ENCODE measurements around the gene PPP2R3C.
"Not testable (repeated sequence)": the region's sequence is repeated elsewhere in the genome, so short reads cannot be mapped to it uniquely, and the experiment has no call there.

Gene PPP2R3C

DNA sequence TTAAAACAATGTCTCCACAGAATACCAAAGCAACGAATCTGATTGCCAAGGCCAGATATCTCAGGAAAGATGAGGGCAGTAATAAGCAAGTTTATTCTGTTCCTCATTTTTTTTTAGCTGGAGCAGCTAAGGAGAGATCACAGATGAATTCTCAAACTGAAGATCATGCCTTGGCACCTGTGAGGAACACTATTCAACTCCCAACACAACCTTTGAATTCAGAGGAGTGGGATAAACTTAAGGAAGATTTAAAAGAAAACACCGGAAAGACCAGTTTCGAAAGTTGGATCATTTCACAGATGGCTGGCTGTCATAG is 1.6 kb upstream of the PPP2R3C start:
- no peak for DNase-seq

DNA sequence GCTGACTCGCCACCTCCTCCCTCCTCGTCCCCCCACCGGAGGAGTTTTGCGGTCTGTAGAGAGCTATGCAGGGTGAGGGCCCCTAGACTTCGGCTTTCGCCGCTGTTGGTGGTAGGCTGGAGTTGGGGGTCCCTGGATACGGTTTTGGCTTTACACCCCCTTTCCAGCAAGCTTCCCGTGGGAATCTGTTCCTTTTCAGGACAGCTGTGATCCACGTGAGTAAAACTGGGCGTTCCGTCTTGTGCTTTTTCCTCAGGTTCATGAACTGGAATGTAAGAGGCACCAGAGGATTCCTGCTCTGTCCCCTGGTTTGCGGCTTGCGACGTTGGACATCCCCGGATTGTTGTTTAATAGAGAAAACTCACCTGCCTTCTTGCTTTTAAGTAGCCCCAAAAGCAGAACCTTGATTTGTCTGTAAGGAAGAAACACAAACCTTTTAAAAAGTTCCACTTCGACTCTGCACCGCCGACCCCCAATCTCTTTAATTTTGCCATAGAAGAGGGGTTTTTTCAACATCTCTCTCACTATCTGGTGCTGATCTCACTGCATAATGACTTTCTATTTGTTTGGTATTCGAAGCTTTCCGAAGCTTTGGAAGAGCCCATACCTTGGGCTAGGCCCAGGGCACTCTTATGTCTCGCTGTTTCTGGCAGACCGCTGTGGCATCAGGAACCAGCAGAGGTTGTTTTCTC is 1.1 kb upstream of the PPP2R3C start:
- DNase-seq = peak in 1 of 2 donors; percentile 1

DNA sequence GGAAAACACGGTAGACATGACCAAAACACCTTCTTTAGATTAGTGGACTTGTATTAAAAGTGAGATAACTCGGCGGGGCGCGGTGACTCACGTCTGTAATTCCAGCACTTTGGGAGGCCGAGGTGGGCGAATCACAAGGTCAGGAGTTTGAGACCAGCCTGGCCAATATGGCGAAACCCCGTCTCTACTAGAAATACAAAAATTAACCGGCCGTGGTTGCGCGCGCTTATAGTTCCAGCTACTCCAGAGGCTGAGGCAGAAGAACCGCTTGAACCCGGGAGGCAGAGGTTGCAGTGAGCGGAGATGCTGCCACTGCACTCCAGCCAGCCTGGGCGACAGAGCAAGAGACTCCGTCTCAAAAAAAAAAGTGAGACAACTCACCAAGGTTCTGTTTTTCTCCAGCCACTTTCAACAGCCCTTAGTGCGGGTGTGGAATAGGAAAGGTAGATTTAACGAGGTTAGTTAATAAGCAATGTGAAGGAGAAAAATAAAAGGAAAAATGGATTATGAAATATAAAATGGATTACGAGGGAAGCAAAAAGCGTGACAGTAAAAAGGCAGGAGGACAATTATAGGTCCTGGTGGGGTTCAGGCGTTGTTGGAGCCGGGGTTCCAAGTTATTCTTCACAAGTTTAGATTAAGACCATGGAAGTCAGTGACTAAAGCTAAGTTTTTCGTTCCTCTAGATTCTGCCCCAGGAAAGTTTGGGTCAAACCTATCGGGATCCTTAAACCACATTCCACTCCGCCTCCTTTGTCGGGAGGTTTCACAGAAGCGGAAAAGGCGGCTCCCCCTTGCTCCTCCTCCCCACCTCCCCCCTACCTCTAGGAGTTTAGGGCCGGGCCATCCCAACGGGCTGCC is 534 bp downstream of the PPP2R3C start:
- peak in 1 of 2 donors; percentile 7 for DNase-seq

DNA sequence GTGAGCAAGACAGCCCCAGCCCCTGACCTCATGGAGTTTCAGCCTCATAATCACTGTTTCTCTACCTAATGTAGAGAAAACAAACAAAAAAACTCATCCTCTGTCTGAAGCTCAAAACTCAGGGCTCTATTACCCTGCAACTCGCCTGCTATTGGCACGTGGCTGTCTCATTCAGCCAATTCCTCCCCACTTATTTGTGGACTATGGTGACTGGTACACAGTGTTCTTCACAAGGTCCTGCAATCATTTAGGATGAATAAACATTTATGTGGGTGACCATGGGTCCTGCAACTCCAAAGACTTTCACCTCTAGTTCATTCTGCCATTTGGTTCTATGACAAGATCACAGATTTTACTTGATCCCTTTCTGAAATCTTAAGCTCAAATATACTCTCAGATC is 4.7 kb downstream of the PPP2R3C start:
- no peak for DNase-seq

DNA sequence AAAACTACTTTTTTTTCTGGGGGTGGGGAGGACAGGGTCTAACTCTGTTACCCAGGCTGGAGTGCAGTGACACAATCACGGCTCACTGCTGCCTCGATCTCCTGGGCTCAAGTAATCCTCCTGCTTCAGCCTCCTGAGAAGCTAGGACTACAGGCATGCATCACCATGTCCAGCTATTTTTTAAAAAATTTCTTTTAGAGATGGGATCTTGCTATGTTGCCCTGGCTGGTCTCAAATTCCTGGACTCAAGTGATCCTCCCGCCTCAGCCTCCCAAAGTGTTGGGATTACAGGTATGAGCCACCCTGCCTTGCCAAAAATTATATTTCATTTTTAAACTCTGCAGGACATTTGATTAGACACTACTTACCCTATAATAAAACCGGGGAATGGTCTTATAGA is 5.5 kb downstream of the PPP2R3C start:
- DNase-seq = no peak

DNA sequence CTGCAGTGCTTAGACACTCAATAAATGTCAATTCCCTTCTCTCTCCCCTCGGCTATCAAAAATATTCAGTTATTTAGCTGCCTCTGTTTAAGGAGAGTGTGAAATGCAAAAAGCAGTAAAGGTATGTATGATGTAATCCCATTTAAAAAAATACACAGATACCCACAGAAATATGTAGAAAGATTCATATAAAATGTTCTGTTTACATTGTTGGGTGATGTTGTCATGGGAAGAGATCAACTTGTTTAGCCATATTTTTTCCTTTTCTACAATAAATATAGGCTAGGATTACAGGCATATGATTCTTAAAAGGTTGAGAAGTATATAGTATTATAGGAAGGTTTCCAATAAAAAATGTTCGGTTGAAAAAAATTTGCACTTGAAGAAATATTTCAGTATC is 7.8 kb downstream of the PPP2R3C start:
- no peak for DNase-seq

DNA sequence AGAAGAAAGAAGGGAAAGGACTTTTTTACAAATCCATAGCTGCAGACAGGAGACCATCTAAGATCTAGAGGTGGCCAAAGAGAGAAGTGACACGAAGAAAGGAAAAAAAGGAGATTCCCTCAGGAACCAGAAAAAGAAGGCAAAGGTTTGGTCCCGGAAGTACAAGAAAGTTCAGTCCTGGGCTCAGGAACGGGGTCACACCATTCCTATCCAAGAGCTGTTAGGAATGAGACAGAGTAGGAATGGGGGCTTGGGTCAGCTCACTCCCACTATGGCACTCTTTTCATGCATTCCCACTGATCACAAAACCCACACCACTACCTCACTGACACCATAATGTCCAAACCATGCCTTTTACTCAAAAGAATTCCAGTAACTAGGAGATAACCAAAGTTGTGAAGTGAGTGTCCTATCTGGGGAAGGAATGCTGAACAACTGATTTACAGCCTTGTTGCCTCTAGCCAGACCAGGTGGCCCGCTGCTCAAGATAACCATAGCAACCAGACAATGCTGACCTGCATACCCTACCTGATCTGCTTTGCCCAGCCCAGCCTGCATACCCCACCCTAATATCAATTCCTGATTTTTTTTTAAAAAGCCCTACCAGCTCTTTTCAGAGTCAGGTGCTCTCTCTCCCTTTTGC is 8.4 kb downstream of the PPP2R3C start:
- DNase-seq = no peak

DNA sequence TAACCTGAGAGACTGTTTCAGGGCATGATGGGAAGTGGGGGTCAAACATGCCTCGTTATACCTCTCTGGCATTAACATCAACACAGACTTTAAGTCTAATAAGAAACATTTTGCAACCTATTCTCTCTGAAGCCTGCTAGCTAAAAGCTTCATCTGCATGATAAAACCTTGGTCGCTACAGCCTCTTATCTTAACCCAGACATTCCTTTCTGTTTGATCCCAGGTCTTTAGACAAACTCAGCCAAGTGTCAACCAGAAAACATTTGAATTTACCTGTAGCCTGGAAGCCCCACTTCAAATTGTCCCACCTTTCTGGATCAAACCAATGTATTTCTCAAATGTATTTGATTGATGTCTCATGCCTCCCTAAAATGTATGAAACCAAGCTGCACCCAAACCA is 9.1 kb downstream of the PPP2R3C start:
- no peak for DNase-seq

DNA sequence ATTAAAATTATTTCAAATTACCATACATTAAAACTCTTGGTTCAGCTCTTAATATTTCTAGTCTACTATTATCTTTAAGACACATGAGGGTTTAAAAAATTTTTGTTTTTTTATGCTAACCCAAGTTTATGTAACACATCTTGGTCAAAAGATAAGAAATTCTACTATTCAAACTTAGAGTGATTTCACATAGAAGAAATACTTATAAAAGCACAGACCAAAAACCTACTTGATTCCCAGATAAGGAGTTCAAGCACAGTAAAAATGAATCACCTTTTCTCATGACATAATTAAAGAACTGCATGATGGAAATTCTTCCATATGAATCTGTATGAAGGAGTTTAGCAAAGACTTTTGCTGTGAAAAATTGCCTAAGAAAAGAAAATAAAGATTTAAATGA is 13.9 kb downstream of the PPP2R3C start:
- DNase-seq = no peak

DNA sequence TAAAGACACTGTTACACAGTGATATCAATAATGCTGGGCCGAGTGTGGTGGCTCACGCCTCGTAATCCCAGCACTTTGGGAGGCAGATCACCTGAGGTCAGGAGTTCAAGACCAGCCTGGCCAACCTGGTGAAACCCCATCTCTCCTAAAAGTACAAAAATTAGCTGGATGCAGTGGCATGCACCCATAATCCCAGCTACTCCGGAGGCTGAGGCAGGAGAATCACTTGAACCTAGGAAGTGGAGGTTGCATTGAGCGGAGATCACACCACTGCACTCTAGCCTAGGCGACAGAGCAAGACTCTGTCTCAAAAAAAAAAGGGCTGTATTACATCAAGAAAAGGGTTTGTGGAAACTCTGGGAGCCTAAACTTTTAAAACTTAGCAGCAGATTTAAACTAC is 27.1 kb downstream of the PPP2R3C start:
- DNase-seq = not testable (repeated sequence)

DNA sequence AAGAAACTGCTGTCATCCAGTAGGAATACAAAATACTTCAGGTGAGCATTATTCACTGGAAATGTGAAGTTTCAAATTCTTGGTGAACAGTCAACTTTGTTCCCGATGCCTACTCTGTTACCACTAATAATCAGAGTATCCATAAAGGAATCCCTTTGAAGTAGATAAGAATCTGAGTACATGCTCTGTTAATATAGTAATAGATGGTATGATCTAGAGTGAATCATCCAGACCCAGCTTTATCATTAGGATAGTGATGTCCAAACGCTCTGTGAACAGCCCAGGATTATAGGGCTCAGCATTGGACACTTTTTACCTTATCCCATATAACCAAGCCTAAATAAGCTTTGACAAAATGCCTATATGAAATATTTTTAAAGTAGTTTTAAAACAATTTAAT is 33.3 kb downstream of the PPP2R3C start:
- no peak for DNase-seq

DNA sequence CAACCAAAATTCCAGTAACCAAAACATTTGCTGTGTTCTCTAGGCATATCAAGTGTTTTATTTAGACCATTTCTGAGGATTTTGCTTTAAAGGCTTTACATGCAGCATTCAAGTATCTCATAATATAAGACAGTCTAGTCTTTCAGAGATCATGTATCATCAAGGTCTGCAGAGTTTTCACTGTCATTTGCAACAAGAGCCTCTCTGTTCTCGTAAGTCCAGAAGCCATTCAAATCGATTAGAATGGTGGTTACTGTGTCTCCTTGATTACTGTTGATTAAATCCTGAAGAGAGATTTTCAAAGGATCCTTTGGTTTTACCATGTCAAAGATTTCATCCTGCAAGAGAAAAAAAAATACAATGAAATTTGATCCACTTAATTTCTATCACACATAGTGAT is 36.3 kb downstream of the PPP2R3C start:
- DNase-seq = no peak

DNA sequence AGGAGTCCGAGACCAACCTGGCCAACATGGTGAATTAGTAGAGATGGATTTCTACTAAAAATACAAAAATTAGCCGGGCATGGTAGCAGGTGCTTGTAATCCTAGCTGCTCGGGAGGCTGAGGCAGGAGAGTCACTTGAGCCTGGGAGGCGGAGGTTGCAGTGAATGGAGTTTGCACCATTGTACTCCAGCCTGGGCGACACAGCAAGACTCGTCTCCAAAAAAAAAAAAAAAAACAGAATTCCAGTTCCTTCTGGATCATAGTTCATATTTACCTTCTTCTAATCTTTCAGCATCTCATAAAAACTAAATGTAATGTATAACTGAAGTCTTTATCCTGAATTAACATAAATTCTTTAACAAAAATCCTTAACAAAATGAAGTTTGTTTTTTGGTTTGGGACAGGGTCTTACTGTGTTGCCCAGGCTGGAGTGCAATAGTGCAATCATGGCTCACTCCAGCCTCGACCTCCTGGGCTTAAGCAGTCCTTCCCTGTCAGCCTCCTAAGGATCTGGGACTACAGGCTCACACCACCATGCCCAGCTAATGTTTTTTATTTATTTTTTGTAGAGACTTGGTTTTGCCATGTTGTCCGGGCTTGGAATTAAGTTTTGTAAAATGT is 38.1 kb downstream of the PPP2R3C start:
- DNase-seq = no peak

DNA sequence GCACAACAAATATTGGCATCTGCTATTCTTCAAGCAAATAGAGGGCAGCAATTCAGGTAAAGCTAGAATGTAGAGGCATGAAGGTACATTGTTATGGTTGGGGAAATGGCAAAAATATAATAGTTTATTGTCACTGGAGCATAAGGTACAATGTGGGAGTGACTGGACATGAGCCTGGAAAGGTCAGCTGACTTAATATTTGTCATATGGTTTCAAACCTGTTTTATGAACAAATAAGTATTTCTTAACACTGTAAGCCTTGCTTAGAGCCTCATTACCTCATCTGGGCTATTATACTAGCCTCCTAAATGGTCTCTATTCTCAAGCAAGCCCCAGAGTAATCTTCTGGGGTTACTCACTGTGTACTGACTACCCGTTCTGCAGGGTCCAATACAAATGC is 42.0 kb downstream of the PPP2R3C start:
- DNase-seq = no peak

DNA sequence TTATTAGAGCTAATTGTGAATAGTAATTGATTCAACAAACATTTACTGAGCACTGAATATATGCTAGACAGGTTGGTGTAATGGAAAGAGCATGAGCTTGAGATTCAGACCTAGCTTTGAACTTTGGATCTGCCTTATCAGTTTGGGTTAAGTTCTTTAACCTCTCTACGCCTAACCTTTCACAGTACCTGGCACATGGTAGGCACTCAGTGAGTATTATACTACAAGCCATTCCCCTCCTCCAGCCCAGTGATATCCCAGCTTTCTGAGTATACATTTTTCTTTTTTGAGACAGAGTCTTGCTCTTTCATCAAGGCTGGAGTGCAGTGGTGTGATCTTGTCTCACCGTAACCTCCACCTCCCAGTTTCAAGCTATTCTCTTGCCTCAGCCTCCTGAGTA is 43.7 kb downstream of the PPP2R3C start:
- no peak for DNase-seq

DNA sequence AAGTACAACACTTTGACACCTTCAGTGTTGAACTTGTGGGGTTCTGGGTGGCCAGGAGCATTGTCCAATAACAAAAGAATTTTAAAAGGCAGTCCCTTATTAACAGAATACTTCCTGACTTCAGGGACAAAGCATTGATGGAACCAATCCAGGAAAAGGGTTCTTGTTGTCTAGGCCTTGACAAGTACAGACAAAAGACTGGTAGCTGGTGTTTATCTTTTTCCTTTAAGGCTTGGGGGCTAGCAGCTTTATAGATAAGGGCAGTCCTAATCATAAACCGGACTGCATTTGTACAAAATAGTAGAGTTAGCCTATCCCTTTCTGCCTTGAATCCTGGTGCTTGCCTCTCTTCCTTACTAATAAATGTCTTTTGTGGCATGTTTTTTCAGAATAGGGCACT is 48.3 kb downstream of the PPP2R3C start:
- no peak for DNase-seq

DNA sequence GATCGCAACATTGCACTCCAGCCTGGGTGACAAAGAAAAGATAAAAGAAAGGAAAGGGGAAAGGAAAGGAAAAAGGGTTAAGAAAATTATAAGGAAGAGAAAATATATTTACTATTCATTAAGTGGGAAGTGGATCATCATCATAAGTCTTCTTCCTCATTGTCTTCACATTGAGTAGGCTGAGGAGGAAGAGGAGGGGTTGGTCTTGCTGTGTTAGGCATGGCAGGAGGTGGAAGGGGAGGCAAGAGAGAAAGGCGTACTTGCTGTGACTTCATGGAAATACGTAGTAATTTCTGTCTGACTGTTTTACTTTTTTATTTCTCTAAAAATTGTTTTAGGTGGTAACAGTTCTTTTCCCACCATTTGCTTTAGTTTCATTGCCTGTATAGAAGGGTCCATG is 49.6 kb downstream of the PPP2R3C start:
- no peak for DNase-seq

DNA sequence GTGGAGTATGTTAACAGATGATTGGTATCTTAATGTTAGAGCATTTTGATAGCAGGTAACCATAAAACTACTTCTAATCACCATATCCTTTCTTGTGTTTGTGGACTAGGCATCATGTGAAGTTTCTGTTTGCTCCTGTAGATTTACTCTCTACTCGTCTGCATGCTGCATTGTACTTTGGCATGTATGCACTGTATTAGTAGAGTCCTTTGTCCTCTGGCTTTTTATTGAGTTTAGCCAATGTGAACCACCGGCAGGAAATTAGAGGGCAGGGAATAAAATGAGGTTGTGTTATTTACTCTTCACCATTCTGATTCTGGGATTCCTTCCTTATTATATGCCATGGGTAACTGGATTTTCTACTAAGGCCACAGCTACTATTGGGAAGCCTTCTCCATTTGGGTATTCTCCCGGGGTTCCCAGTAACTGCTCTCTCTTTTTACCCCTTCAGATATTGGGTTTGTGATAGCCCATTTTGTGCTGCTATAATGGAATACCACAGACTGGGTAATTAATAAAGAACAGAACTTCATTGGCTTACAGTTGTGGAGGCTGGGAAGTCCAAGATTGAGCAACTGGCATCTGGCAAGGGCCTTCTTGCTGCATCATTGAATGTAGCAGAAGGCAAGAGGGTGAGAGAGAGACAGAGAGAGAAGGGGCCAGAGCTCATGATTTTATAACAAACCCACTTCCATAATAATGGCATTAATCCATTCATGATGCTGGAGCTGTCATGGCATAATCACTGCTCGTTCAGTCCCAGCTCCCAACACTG is 53.4 kb downstream of the PPP2R3C start:
- no peak for DNase-seq

DNA sequence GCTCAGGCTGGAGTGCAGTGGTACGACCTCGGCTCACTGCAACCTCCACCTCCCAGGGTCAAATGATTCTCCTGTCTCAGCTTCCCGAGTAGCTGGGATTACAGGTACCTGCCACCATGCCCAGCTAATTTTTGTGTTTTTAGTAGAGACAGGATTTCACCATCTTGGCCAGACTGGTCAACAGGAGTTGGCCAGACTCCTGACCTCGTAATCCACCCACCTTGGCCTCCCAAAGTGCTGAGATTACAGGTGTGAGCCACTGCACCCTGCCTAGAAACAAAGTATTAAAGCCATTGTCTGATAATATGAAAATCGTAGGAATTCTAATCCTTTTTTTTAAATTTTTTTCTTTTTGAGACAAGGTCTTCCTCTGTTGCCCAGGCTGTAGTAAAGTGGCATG is 56.1 kb downstream of the PPP2R3C start:
- DNase-seq = not testable (repeated sequence)

DNA sequence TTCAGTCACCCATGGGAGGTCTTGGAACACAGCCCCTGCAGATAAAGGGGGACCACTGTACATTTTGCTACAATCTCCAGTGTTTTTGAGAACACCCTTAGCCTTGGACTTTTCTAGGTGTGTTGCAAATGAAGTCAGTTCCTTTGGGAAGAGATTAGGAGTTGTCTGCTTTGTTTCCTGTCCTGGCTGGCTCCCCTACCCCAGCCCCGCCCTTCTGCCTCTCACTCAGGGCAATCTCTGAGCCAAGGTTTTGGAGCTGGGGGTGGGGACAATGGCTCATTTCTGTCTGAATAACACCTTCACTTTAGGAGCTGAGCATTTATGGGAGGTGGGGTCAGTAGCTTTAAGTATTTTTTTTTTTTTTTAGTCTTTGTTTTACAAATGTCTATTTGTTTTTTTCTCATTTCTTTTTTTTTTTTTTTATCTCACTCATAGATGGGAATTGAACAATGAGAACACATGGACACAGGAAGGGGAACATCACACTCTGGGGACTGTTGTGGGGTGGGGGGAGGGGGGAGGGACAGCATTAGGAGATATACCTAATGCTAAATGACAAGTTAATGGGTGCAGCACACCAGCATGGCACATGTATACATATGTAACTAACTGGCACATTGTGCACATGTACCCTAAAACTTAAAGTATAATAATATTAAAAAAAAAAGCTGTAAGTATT is 60.5 kb downstream of the PPP2R3C start:
- DNase-seq = not testable (repeated sequence)

DNA sequence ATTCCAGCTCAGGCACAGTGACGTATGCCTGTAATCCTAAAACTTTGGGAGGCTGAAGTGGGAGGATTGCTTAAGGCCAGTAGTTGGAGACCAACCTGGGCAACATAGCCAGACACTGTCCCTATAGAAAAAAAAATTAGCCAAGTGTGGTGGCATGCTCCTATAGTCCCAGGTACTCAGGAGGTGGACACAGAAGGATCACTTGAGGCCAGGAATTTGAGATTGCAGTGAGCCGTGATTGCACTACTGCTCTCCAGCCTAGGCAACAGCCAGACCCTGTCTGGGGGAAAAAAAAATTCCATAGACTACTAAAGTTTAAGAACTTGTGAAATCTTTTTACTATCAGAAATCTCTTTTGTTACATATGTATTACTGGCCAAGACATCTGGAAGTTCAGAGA is 69.2 kb downstream of the PPP2R3C start:
- no peak for DNase-seq

DNA sequence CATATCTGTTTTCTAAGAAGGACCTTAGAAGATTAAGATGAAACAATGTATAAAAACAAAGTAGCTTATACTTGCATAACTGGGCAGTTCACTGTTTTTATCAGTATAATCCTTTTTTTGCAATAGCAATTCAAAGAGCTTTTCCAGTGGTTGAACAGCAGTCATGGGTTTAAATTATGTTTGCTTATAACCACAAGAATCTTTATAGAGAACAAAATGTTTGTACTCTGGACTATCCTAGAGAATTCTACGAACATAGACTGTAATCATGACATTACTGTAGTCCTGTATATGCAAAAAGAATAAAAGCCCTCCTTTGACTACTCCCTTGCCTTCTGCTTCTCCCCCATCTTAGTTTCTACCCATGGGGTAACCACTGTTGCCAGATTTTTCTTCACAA is 70.0 kb downstream of the PPP2R3C start:
- DNase-seq = no peak

Data from stimulated activated CD4-positive, alpha-beta T cell treated with anti-CD3 and anti-CD28 coated beads, Interleukin-2, amount 100 ng/mL, for 48 hours (primary cell).